Naive thymus-derived CD8-positive, alpha-beta T cell (primary cell): Measurements from ENCODE around the gene MINDY4B. TPM values are rescaled to one million over a fixed set of nuclear protein-coding genes. Genes with fewer than 3 reads are reported as not detected.

Experiments used
- ATAC-seq, 2 donors: fragments of 150-1000 bp; cut with Tn5 transposase in 1 of 2; sonication (Bioruptor Pico), chemical (Tn5 transposase) in 1 of 2; 1 replicate in 1 of 2; 2 replicates in 1 of 2; pipeline ENCODE4 v1.10.0; 2021; ENCODE audit warnings: mild to moderate bottlenecking in 2 of 2, moderate library complexity in 2 of 2
- POLR2A ChIA-PET: fragments of 350-600 bp; sonication (Branson Sonifier 250); formaldehyde crosslinking; loops from one replicate; lab custom pipeline; 2021; ENCODE audit warnings: antibody characterized with exemption; lab: Charles Lee
- DNase-seq, 10 donors: peaks; one replicate each; pipeline versions ENCODE4 v3.0.0 to v3.0.0-alpha.2; 2020 to 2022
- H3K27ac Mint-ChIP-seq, 10 donors: one replicate each; pipeline ENCODE4 v1.8.0; 2020 to 2022; ENCODE audit warnings: mild to moderate bottlenecking in 10 of 10, mixed read lengths in 10 of 10, moderate library complexity in 4 of 10, inconsistent platforms in 1 of 10
- H3K27me3 Mint-ChIP-seq, 5 donors: one replicate each; pipeline ENCODE4 v1.8.0; 2021 to 2022; ENCODE audit warnings: mixed read lengths in 5 of 5
- H3K36me3 Mint-ChIP-seq, 3 donors: one replicate each; pipeline ENCODE4 v1.8.0; 2020 to 2022; ENCODE audit warnings: mixed read lengths in 3 of 3, mild to moderate bottlenecking in 2 of 3, inconsistent platforms in 1 of 3
- H3K4me1 Mint-ChIP-seq, 4 donors: one replicate each; pipeline ENCODE4 v1.8.0; 2021 to 2022; ENCODE audit warnings: mixed read lengths in 4 of 4
- H3K4me3 Mint-ChIP-seq, 10 donors: one replicate each; pipeline ENCODE4 v1.8.0; 2020 to 2022; ENCODE audit warnings: mild to moderate bottlenecking in 10 of 10, mixed read lengths in 10 of 10, moderate library complexity in 6 of 10, inconsistent platforms in 1 of 10
- H3K9me3 Mint-ChIP-seq, 9 donors: one replicate each; pipeline ENCODE4 v1.8.0; 2020 to 2022; ENCODE audit warnings: mixed read lengths in 9 of 9, mild to moderate bottlenecking in 3 of 9, inconsistent platforms in 1 of 9, moderate library complexity in 1 of 9
- polyA plus RNA-seq, 3 donors: library from polyadenylated mRNA; unstranded; fragments of 300-500 nt; fragmentation: Illumina TruSeq; gene quantifications; one replicate each; pipeline ENCODE4 v1.2.3, GENCODE V29; 2021
- total RNA-seq, 8 experiments: library from RNA in 2 of 8; stranded (reverse) in 2 of 8; gene quantifications; one replicate each; pipeline ENCODE4 v1.2.3 and lab custom pipeline; 2021 to 2026

MINDY4B gene
- total and polyA plus RNA-seq, 5 experiments from 2014 or later = not detected

- H3K4me3 Mint-ChIP-seq = no peak overlapping the region
- no peak for ATAC-seq
- no peak overlapping the region for H3K27ac Mint-ChIP-seq
- peaks cover 0 to 9% (median 0%) of the 10 kb centered on the region in 9 donors for H3K9me3 Mint-ChIP-seq
- POLR2A ChIA-PET = no interaction called here
- no peak for DNase-seq
- no peaks in the 10 kb centered on the region for H3K4me1 Mint-ChIP-seq
- H3K36me3 Mint-ChIP-seq = peaks cover 0 to 4% (median 0%) of the 10 kb centered on the region in 3 donors
- H3K27me3 Mint-ChIP-seq = peaks cover 4 to 13% (median 8%) of the 10 kb centered on the region in 5 donors
Measured at GRCh38 chr3:150890295-150890694, 14.9 kb downstream of the MINDY4B start.

- Mint-ChIP-seq H3K4me1 (no peaks in the 10 kb centered on the region), H3K27ac (no peak overlapping the region), H3K27me3 (peaks cover 6 to 16% (median 9%) of the 10 kb centered on the region in 5 donors), H3K9me3 (peaks cover 0 to 9% (median 0%) of the 10 kb centered on the region in 9 donors), H3K36me3 (peaks cover 0 to 4% (median 0%) of the 10 kb centered on the region in 3 donors), H3K4me3 (no peak overlapping the region)
- POLR2A ChIA-PET = no interaction called here
- DNase-seq = no peak
- ATAC-seq = no peak
Measured at GRCh38 chr3:150889106-150889505, 16.1 kb downstream of the MINDY4B start.

GRCh38 chr3:150887031-150887430, 18.2 kb downstream of the MINDY4B start:
- POLR2A ChIA-PET = no interaction called here
- DNase-seq (no peak), ATAC-seq (no peak)
- Mint-ChIP-seq H3K36me3 (peaks cover 0 to 4% (median 0%) of the 10 kb centered on the region in 3 donors), H3K27me3 (peaks cover 6 to 16% (median 10%) of the 10 kb centered on the region in 5 donors), H3K27ac (no peak overlapping the region), H3K9me3 (peaks cover 0 to 9% (median 0%) of the 10 kb centered on the region in 9 donors), H3K4me1 (no peaks in the 10 kb centered on the region), H3K4me3 (no peak overlapping the region)

GRCh38 chr3:150885535-150885934, 19.7 kb downstream of the MINDY4B start:
- POLR2A ChIA-PET = no interaction called here
- H3K27me3 Mint-ChIP-seq = peaks cover 6 to 16% (median 10%) of the 10 kb centered on the region in 5 donors

GRCh38 chr3:150878996-150879575, 26.2 kb downstream of the MINDY4B start:
- Mint-ChIP-seq H3K27me3 (peaks cover 0 to 4% (median 2%) of the 10 kb centered on the region in 5 donors), H3K36me3 (no peaks in the 10 kb centered on the region), H3K4me1 (no peaks in the 10 kb centered on the region), H3K4me3 (no peak overlapping the region), H3K9me3 (no peaks in the 10 kb centered on the region), H3K27ac (no peak overlapping the region)
- POLR2A ChIA-PET = no interaction called here
- DNase-seq = no peak
- ATAC-seq = no peak

More at GRCh38 chr3:150885535-150885934, 19.7 kb downstream of the MINDY4B start:
- ATAC-seq (no peak), DNase-seq (no peak)
- peaks cover 0 to 4% (median 0%) of the 10 kb centered on the region in 3 donors for H3K36me3 Mint-ChIP-seq
- H3K4me1 Mint-ChIP-seq = no peaks in the 10 kb centered on the region
- no peak overlapping the region for H3K4me3 Mint-ChIP-seq
- H3K27ac Mint-ChIP-seq = no peak overlapping the region
- peaks cover 0 to 9% (median 0%) of the 10 kb centered on the region in 9 donors for H3K9me3 Mint-ChIP-seq

- POLR2A ChIA-PET = no interaction called here
- ATAC-seq (no peak), DNase-seq (no peak)
- Mint-ChIP-seq H3K27ac (no peak overlapping the region), H3K4me1 (no peaks in the 10 kb centered on the region), H3K4me3 (no peak overlapping the region), H3K27me3 (peaks cover 0 to 2% (median 0%) of the 10 kb centered on the region in 5 donors), H3K36me3 (no peaks in the 10 kb centered on the region), H3K9me3 (no peaks in the 10 kb centered on the region)
Measured at GRCh38 chr3:150878290-150878689, 26.9 kb downstream of the MINDY4B start.

GRCh38 chr3:150877303-150877702, 27.9 kb downstream of the MINDY4B start:
- Mint-ChIP-seq H3K27ac (no peak overlapping the region), H3K36me3 (no peaks in the 10 kb centered on the region), H3K4me3 (no peak overlapping the region), H3K4me1 (no peaks in the 10 kb centered on the region), H3K27me3 (peaks cover 0 to 2% (median 0%) of the 10 kb centered on the region in 5 donors), H3K9me3 (no peaks in the 10 kb centered on the region)
- POLR2A ChIA-PET = no interaction called here
- no peak for DNase-seq
- ATAC-seq = no peak

GRCh38 chr3:150876611-150877265, 28.5 kb downstream of the MINDY4B start:
- no peaks in the 10 kb centered on the region for H3K9me3 Mint-ChIP-seq
- no peaks in the 10 kb centered on the region for H3K36me3 Mint-ChIP-seq
- no peak overlapping the region for H3K27ac Mint-ChIP-seq
- H3K27me3 Mint-ChIP-seq = peaks cover 0 to 2% (median 0%) of the 10 kb centered on the region in 5 donors
- no peak for ATAC-seq
- POLR2A ChIA-PET = no interaction called here
- no peaks in the 10 kb centered on the region for H3K4me1 Mint-ChIP-seq
- H3K4me3 Mint-ChIP-seq = no peak overlapping the region
- DNase-seq = no peak

GRCh38 chr3:150875548-150875947, 29.7 kb downstream of the MINDY4B start:
- H3K27ac Mint-ChIP-seq = no peak overlapping the region
- H3K36me3 Mint-ChIP-seq = no peaks in the 10 kb centered on the region
- H3K9me3 Mint-ChIP-seq = no peaks in the 10 kb centered on the region
- no peak for ATAC-seq
- H3K4me3 Mint-ChIP-seq = no peak overlapping the region
- POLR2A ChIA-PET = no interaction called here
- no peaks in the 10 kb centered on the region for H3K4me1 Mint-ChIP-seq
- no peak for DNase-seq
- H3K27me3 Mint-ChIP-seq = peaks cover 0 to 2% (median 0%) of the 10 kb centered on the region in 5 donors

GRCh38 chr3:150874666-150875219, 30.5 kb downstream of the MINDY4B start:
- no peaks in the 10 kb centered on the region for H3K9me3 Mint-ChIP-seq
- POLR2A ChIA-PET = no interaction called here
- no peak overlapping the region for H3K27ac Mint-ChIP-seq
- H3K36me3 Mint-ChIP-seq = no peaks in the 10 kb centered on the region
- no peaks in the 10 kb centered on the region for H3K4me1 Mint-ChIP-seq
- ATAC-seq = no peak
- H3K4me3 Mint-ChIP-seq = no peak overlapping the region
- peaks cover 0 to 2% (median 0%) of the 10 kb centered on the region in 5 donors for H3K27me3 Mint-ChIP-seq
- no peak for DNase-seq

- DNase-seq = no peak
- Mint-ChIP-seq H3K27me3 (peaks cover under 1 to 18% (median 4%) of the 10 kb centered on the region in 5 donors), H3K27ac (no peak overlapping the region), H3K9me3 (no peaks in the 10 kb centered on the region), H3K4me3 (no peak overlapping the region), H3K36me3 (no peaks in the 10 kb centered on the region), H3K4me1 (no peaks in the 10 kb centered on the region)
- no peak for ATAC-seq
- POLR2A ChIA-PET = no interaction called here
Measured at GRCh38 chr3:150871192-150871591, 34.0 kb downstream of the MINDY4B start.

GRCh38 chr3:150870406-150870805, 34.8 kb downstream of the MINDY4B start:
- Mint-ChIP-seq H3K9me3 (no peaks in the 10 kb centered on the region), H3K27me3 (peaks cover 4 to 19% (median 5%) of the 10 kb centered on the region in 5 donors), H3K27ac (no peak overlapping the region), H3K4me3 (no peak overlapping the region), H3K4me1 (peaks cover under 1 to 3% (median 1%) of the 10 kb centered on the region in 4 donors), H3K36me3 (no peaks in the 10 kb centered on the region)
- ATAC-seq = no peak
- no peak for DNase-seq
- POLR2A ChIA-PET = no interaction called here

GRCh38 chr3:150868282-150868681, 37.0 kb downstream of the MINDY4B start:
- POLR2A ChIA-PET = no interaction called here
- H3K27me3 Mint-ChIP-seq = peaks cover 7 to 27% (median 8%) of the 10 kb centered on the region in 5 donors
- H3K4me1 Mint-ChIP-seq = peaks cover 2 to 11% (median 5%) of the 10 kb centered on the region in 4 donors
- H3K9me3 Mint-ChIP-seq = no peaks in the 10 kb centered on the region
- no peak overlapping the region for H3K4me3 Mint-ChIP-seq
- H3K36me3 Mint-ChIP-seq = no peaks in the 10 kb centered on the region
- ATAC-seq (no peak), DNase-seq (no peak)
- H3K27ac Mint-ChIP-seq = no peak overlapping the region
